Vagina (tissue), 2 donors: ENCODE results near the gene MARCHF9.

Experiments used
- CTCF ChIP-seq, 3 experiments: fragments of 450-650 bp in 2 of 3; fragments of 200-600 bp in 1 of 3; sonication (generic) in 1 of 3; IDR thresholded peaks; one replicate each; pipeline ENCODE4 v1.5.1; 2017 to 2019; ENCODE audit warnings: antibody characterized with exemption in 3 of 3, mild to moderate bottlenecking in 2 of 3, moderate library complexity in 2 of 3
- POLR2A ChIP-seq, 2 donors: fragments of 450-650 bp; IDR thresholded peaks; one replicate each; pipeline ENCODE4 v1.6.1; 2017; ENCODE audit warnings: antibody characterized with exemption in 2 of 2, mild to moderate bottlenecking in 2 of 2, moderate library complexity in 2 of 2

DNA sequence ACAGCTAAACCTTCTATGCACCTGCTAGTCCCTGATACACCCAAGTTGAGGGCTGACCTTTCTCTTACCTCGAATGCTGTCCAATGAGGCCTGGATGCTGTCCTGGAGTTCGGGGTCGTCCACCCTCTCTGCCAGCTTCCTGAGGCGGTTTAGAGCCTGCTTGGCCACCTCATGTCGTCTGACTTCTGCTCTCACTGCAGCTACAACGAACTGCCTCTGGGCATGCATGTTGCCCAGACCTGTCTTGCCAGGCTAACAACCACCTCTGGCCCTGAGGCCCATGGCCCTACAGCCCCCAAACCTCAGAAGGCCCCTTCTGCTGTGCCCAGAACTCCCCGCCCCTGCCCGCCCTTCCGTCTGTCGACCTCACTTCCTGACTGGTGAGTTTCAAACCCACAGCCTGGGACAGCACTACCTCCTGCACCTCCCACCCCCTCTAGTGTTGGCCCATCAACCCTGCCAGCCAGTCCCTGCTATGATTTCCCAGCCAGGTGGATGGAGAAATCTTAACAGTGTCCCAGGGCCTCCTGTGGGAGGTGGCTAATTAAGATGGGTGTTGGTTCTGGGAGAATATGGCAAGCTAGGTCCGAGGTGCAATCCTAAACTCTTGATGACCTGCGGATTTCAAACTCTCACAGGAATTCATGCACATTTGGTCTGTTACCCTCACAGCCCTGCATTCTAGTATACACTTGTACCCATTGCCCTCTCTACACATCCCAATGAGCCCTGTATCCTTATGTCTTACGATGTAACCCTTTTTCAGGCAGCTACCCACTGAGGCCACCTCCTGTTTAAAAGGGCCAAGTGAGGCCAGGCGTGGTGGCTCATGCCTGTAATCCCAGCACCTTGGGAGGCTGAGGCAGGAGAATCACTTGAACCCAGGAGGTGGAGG is 12.8 kb upstream of the MARCHF9 start:
- TF ChIP-seq CTCF (IDR thresholded peaks at IDR 0.05) (no peak), POLR2A (IDR thresholded peaks at IDR 0.05) (no peak)
